GM18498 (cell line): ENCODE results near the gene ZDHHC23.
A peak's percentile ranks its signal among the peaks of the same experiment; 100 is the strongest.

Source experiments
- ATAC-seq: cut with Tn5 transposase; IDR thresholded peaks from one replicate; pipeline ENCODE4 v1.9.1; 2021; ENCODE audit warnings: mild to moderate bottlenecking, moderate library complexity; ENCODE audit not compliant: unreplicated experiment

ZDHHC23 gene

GRCh38 chr3:113947372-113948014 lies at the start of gene ZDHHC23:
Gene ZDHHC23 (plus strand): TSS chr3:113948013. CDS start chr3:113948803, 790 bp downstream.
- peak; percentile 85 for ATAC-seq

- ATAC-seq: no peak
Measured at GRCh38 chr3:113898892-113899291, 48.9 kb upstream of the ZDHHC23 start.

GRCh38 chr3:113906568-113907140 lies 41.2 kb upstream of the ZDHHC23 start:
- ATAC-seq: no peak

GRCh38 chr3:113908133-113908532 lies 39.7 kb upstream of the ZDHHC23 start:
- no peak for ATAC-seq

- no peak for ATAC-seq
Measured at GRCh38 chr3:113910966-113911365, 36.8 kb upstream of the ZDHHC23 start.

GRCh38 chr3:113912552-113913236 lies 35.1 kb upstream of the ZDHHC23 start:
- peak; percentile 95 for ATAC-seq

GRCh38 chr3:113914646-113915045 lies 33.2 kb upstream of the ZDHHC23 start:
- no peak for ATAC-seq

GRCh38 chr3:113927556-113927955 lies 20.3 kb upstream of the ZDHHC23 start:
- ATAC-seq: no peak

GRCh38 chr3:113946831-113947230 lies 982 bp upstream of the ZDHHC23 start:
- ATAC-seq: no peak

- peak; percentile 55 for ATAC-seq
Measured at GRCh38 chr3:113948015-113948917, 453 bp downstream of the ZDHHC23 start.

GRCh38 chr3:113952921-113953320 lies 5.1 kb downstream of the ZDHHC23 start:
- no peak for ATAC-seq

- no peak for ATAC-seq
Measured at GRCh38 chr3:113953677-113954076, 5.9 kb downstream of the ZDHHC23 start.

- ATAC-seq: no peak
Measured at GRCh38 chr3:113954091-113954685, 6.4 kb downstream of the ZDHHC23 start.

GRCh38 chr3:113963879-113964278 lies 16.1 kb downstream of the ZDHHC23 start:
- ATAC-seq: no peak

GRCh38 chr3:113966172-113966571 lies 18.4 kb downstream of the ZDHHC23 start:
- ATAC-seq: no peak

GRCh38 chr3:113968986-113969385 lies 21.2 kb downstream of the ZDHHC23 start:
- ATAC-seq: no peak

- no peak for ATAC-seq
Measured at GRCh38 chr3:113977822-113978221, 30.0 kb downstream of the ZDHHC23 start.

- no peak for ATAC-seq
Measured at GRCh38 chr3:113979916-113980315, 32.1 kb downstream of the ZDHHC23 start.

- ATAC-seq: no peak
Measured at GRCh38 chr3:113981803-113982202, 34.0 kb downstream of the ZDHHC23 start.

- ATAC-seq: no peak
Measured at GRCh38 chr3:113983544-113983943, 35.7 kb downstream of the ZDHHC23 start.

GRCh38 chr3:113985541-113985940 lies 37.7 kb downstream of the ZDHHC23 start:
- ATAC-seq: peak; percentile 81
